ENCODE measurements around the gene KBTBD6. TPM values are rescaled to one million over a fixed set of nuclear protein-coding genes. Genes with fewer than 3 reads are reported as not detected.
"Not testable (repeated sequence)": the region's sequence is repeated elsewhere in the genome, so short reads cannot be mapped to it uniquely, and the experiment has no call there.

KBTBD6 gene
- total RNA-seq, 2 donors from 2014 or later: 4.1 to 7.1 TPM

GRCh38 chr13:41139296-41139966, 6.8 kb upstream of the KBTBD6 start:
- no peak overlapping the region for H3K27ac ChIP-seq
- ATAC-seq (ENCODE audit: insufficient number of reproducible peaks, low FRiP score, low read depth) (no peak), DNase-seq (ENCODE audit: low spot score) (no peak)
- H3K4me1 ChIP-seq (ENCODE audit: control insufficient read depth in 1 of 2, low read depth in 2 of 2): no peaks in the 10 kb centered on the region
- H3K9me3 ChIP-seq: no peaks in the 10 kb centered on the region
- TF ChIP-seq CTCF (IDR thresholded peaks at IDR 0.05): no peak
- no peaks in the 10 kb centered on the region for H3K36me3 ChIP-seq
- H3K27me3 ChIP-seq (replicated peaks; ENCODE audit: insufficient read depth): no peaks in the 10 kb centered on the region
- no peak overlapping the region for H3K4me3 ChIP-seq

- Histone ChIP-seq H3K27ac (no peak overlapping the region), H3K36me3 (no peaks in the 10 kb centered on the region), H3K9me3 (no peaks in the 10 kb centered on the region), H3K4me1 (ENCODE audit: control insufficient read depth in 1 of 2, low read depth in 2 of 2) (peaks cover 3 to 7% of the 10 kb centered on the region in 2 donors), H3K27me3 (replicated peaks; ENCODE audit: insufficient read depth) (no peaks in the 10 kb centered on the region), H3K4me3 (no peak overlapping the region)
- ATAC-seq (ENCODE audit: insufficient number of reproducible peaks, low FRiP score, low read depth) (no peak), DNase-seq (ENCODE audit: low spot score) (no peak)
- no peak for TF ChIP-seq CTCF (IDR thresholded peaks at IDR 0.05)
These were observed 5.3 kb upstream of the KBTBD6 start for GRCh38 chr13:41137951-41138350.

- H3K4me3 ChIP-seq: no peak overlapping the region
- no peaks in the 10 kb centered on the region for H3K27me3 ChIP-seq (replicated peaks; ENCODE audit: insufficient read depth)
- H3K4me1 ChIP-seq (ENCODE audit: control insufficient read depth in 1 of 2, low read depth in 2 of 2): peaks cover 3 to 7% of the 10 kb centered on the region in 2 donors
- DNase-seq (ENCODE audit: low spot score) (no peak), ATAC-seq (ENCODE audit: insufficient number of reproducible peaks, low FRiP score, low read depth) (no peak)
- no peak for TF ChIP-seq CTCF (IDR thresholded peaks at IDR 0.05)
- H3K36me3 ChIP-seq: no peaks in the 10 kb centered on the region
- H3K9me3 ChIP-seq: no peaks in the 10 kb centered on the region
- no peak overlapping the region for H3K27ac ChIP-seq
These were observed 4.6 kb upstream of the KBTBD6 start for GRCh38 chr13:41137241-41137640.

- Histone ChIP-seq H3K4me1 (ENCODE audit: control insufficient read depth in 1 of 2, low read depth in 2 of 2) (peaks cover 6 to 11% of the 10 kb centered on the region in 2 donors), H3K4me3 (no peak overlapping the region), H3K27me3 (replicated peaks; ENCODE audit: insufficient read depth) (no peaks in the 10 kb centered on the region), H3K27ac (no peak overlapping the region), H3K9me3 (no peaks in the 10 kb centered on the region), H3K36me3 (no peaks in the 10 kb centered on the region)
- TF ChIP-seq CTCF (IDR thresholded peaks at IDR 0.05): no peak
- DNase-seq (ENCODE audit: low spot score): no peak
- no peak for ATAC-seq (ENCODE audit: insufficient number of reproducible peaks, low FRiP score, low read depth)
These were observed 3.9 kb upstream of the KBTBD6 start for GRCh38 chr13:41136396-41137031.

GRCh38 chr13:41133951-41134350, 1.3 kb upstream of the KBTBD6 start:
- ATAC-seq (ENCODE audit: insufficient number of reproducible peaks, low FRiP score, low read depth): no peak
- no peak for TF ChIP-seq CTCF (IDR thresholded peaks at IDR 0.05)
- H3K4me3 ChIP-seq: no peak overlapping the region
- no peak for DNase-seq (ENCODE audit: low spot score)
- H3K27ac ChIP-seq: no peak overlapping the region
- H3K27me3 ChIP-seq (replicated peaks; ENCODE audit: insufficient read depth): no peaks in the 10 kb centered on the region
- peaks cover 16 to 34% of the 10 kb centered on the region in 2 donors for H3K4me1 ChIP-seq (ENCODE audit: control insufficient read depth in 1 of 2, low read depth in 2 of 2)
- no peaks in the 10 kb centered on the region for H3K9me3 ChIP-seq
- no peaks in the 10 kb centered on the region for H3K36me3 ChIP-seq

- peak; percentile 6 for DNase-seq (ENCODE audit: low spot score)
- H3K27ac ChIP-seq: peak overlapping the region; percentile 71 to 80
- H3K36me3 ChIP-seq; H3K27me3 ChIP-seq (replicated peaks; ENCODE audit: insufficient read depth); H3K9me3 ChIP-seq; ATAC-seq (ENCODE audit: insufficient number of reproducible peaks, low FRiP score, low read depth): not testable (repeated sequence)
- peak overlapping the region; percentile 84 for H3K4me3 ChIP-seq
- H3K4me1 ChIP-seq (ENCODE audit: control insufficient read depth in 1 of 2, low read depth in 2 of 2): peaks cover 16 to 46% of the 10 kb centered on the region in 2 donors
These were observed 716 bp downstream of the KBTBD6 start for GRCh38 chr13:41131660-41132511.

- not testable (repeated sequence) for H3K9me3 ChIP-seq; H3K36me3 ChIP-seq; H3K27ac ChIP-seq; ATAC-seq (ENCODE audit: insufficient number of reproducible peaks, low FRiP score, low read depth); H3K27me3 ChIP-seq (replicated peaks; ENCODE audit: insufficient read depth); DNase-seq (ENCODE audit: low spot score)
- Histone ChIP-seq H3K4me3 (peak overlapping the region; percentile 1), H3K4me1 (ENCODE audit: control insufficient read depth in 1 of 2, low read depth in 2 of 2) (peaks cover 16 to 46% of the 10 kb centered on the region in 2 donors)
These were observed 1.4 kb downstream of the KBTBD6 start for GRCh38 chr13:41131189-41131588.

Data from thoracic aorta (tissue), 2 donors.